HCT116 (cell line): ENCODE data around the gene CTSH. TPM values are rescaled to one million over a fixed set of nuclear protein-coding genes. Genes with fewer than 3 reads are reported as not detected.

Experiments used
- ATAC-seq: fragments of 200-7000 bp; cut with Tn5 transposase; 2 replicates; pipeline ENCODE4 v1.9.1; 2020; ENCODE audit warnings: mild to moderate bottlenecking, moderate library complexity
- BruUV-seq: library from RNA; stranded (reverse); fragments of 400-500 nt; replicated peaks from 2 replicates; lab custom pipeline; 2021; lab: Mats Ljungman, UMichigan
- CTCF ChIA-PET: fragments of 300-600 bp; sonication (Branson Sonifier 250); formaldehyde crosslinking; loops from one replicate; lab custom pipeline; 2021; ENCODE audit warnings: antibody characterized with exemption; lab: Charles Lee
- POLR2A ChIA-PET: fragments of 300-600, 350-600 bp; sonication (Branson Sonifier 250); formaldehyde crosslinking; loops from one replicate; lab custom pipeline; 2021; ENCODE audit warnings: antibody characterized with exemption; lab: Charles Lee
- RAD21 ChIA-PET, 2 experiments: fragments of 300-600 bp; sonication (Branson Sonifier 250); formaldehyde crosslinking; loops; one replicate each; lab custom pipeline; 2023; ENCODE audit warnings: low total read pairs in 2 of 2; ENCODE audit not compliant: uncharacterized antibody in 2 of 2, unreplicated experiment in 2 of 2, low non-redundant PET in 1 of 2; lab: Charles Lee
- DNase-seq: peaks from one replicate; pipeline ENCODE4 v3.0.0-alpha.2; 2010; ENCODE audit warnings: low read depth, low spot score
- H2AFZ ChIP-seq: fragments of 200-600 bp; shearing (Covaris generic), sonication (generic); 2 replicates; pipeline ENCODE4 v1.6.1; 2017; ENCODE audit warnings: low read depth, mixed run types, mixed read lengths, antibody characterized with exemption, low read length; ENCODE audit not compliant: poor library complexity, severe bottlenecking
- H3K27ac ChIP-seq: 2 replicates; pipeline ENCODE4 v1.5.1; 2012; ENCODE audit warnings: low read depth, low read length
- H3K27me3 ChIP-seq: fragments of 200-600 bp; sonication (generic); 2 replicates; pipeline ENCODE4 v1.6.1; 2016; ENCODE audit warnings: mixed run types, low read length, mixed read lengths; ENCODE audit not compliant: insufficient read depth
- H3K36me3 ChIP-seq, 2 experiments: fragments of 200-500 bp in 1 of 2; fragments of 200-600 bp in 1 of 2; sonication (Bioruptor generic) in 1 of 2; sonication (generic) in 1 of 2; 2 replicates each; pipeline versions ENCODE4 v1.5.1 to v1.6.1; 2014 to 2016; ENCODE audit warnings: low read length in 2 of 2, inconsistent platforms in 1 of 2, mixed read lengths in 1 of 2, mixed run types in 1 of 2; ENCODE audit not compliant: insufficient read depth in 2 of 2, control insufficient read depth in 1 of 2
- H3K4me1 ChIP-seq, 2 experiments: fragments of 200-600 bp in 1 of 2; sonication (generic) in 1 of 2; 2 replicates each; pipeline versions ENCODE4 v1.5.1 to v1.6.1; 2012 to 2017; ENCODE audit warnings: low read length in 2 of 2, inconsistent platforms in 1 of 2, mild to moderate bottlenecking in 1 of 2, mixed read lengths in 1 of 2, mixed run types in 1 of 2, moderate library complexity in 1 of 2; ENCODE audit not compliant: insufficient read depth in 2 of 2, control insufficient read depth in 1 of 2
- H3K4me2 ChIP-seq: fragments of 200-600 bp; sonication (generic); 2 replicates; pipeline ENCODE4 v1.6.1; 2017; ENCODE audit warnings: mixed run types, low read length, mixed read lengths
- H3K4me3 ChIP-seq, 2 experiments: fragments of 200-600 bp in 1 of 2; sonication (generic) in 1 of 2; replicated peaks in 1 of 2; 2 replicates each; pipeline ENCODE4 v1.5.1; 2011 to 2016; ENCODE audit warnings: low read length in 2 of 2, control low read depth in 1 of 2, low read depth in 1 of 2, mild to moderate bottlenecking in 1 of 2, mixed read lengths in 1 of 2, mixed run types in 1 of 2
- H3K79me2 ChIP-seq: fragments of 200-600 bp; sonication (generic); 2 replicates; pipeline ENCODE4 v1.6.1; 2017; ENCODE audit warnings: mild to moderate bottlenecking, mixed run types, low read length, moderate library complexity, mixed read lengths; ENCODE audit not compliant: insufficient read depth
- H3K9ac ChIP-seq: fragments of 200-600 bp; sonication (generic); 2 replicates; pipeline ENCODE4 v1.6.1; 2016; ENCODE audit warnings: low read length, mixed read lengths
- H3K9me2 ChIP-seq: fragments of 200-600 bp; sonication (generic), shearing (Covaris generic); 2 replicates; pipeline ENCODE4 v1.6.1; 2017; ENCODE audit warnings: mixed run types, mild to moderate bottlenecking, moderate library complexity; ENCODE audit not compliant: insufficient read depth
- H3K9me3 ChIP-seq, 2 experiments: fragments of 200-500 bp in 1 of 2; fragments of 200-600 bp in 1 of 2; sonication (Bioruptor generic) in 1 of 2; sonication (generic) in 1 of 2; 2 replicates each; pipeline ENCODE4 v1.6.1; 2014 to 2017; ENCODE audit warnings: low read length in 2 of 2, mixed read lengths in 2 of 2, inconsistent platforms in 1 of 2, low read depth in 1 of 2, mild to moderate bottlenecking in 1 of 2, mixed run types in 1 of 2, moderate library complexity in 1 of 2; ENCODE audit not compliant: control insufficient read depth in 1 of 2, insufficient read depth in 1 of 2
- H4K20me1 ChIP-seq: fragments of 200-600 bp; sonication (generic), shearing (Covaris generic); 2 replicates; pipeline ENCODE4 v1.6.1; 2017; ENCODE audit warnings: mixed run types, mild to moderate bottlenecking, moderate library complexity; ENCODE audit not compliant: insufficient read depth
- CEBPB ChIP-seq: IDR thresholded peaks from 2 replicates; pipeline ENCODE4 v1.6.1; 2012; ENCODE audit warnings: low read depth
- ELF1 ChIP-seq: IDR thresholded peaks from 2 replicates; pipeline ENCODE4 v1.6.1; 2012; ENCODE audit warnings: low read depth, borderline replicate concordance
- FOSL1 ChIP-seq: IDR thresholded peaks from 2 replicates; pipeline ENCODE4 v1.6.1; 2012; ENCODE audit warnings: low read depth
- MAX ChIP-seq: IDR thresholded peaks from 2 replicates; pipeline ENCODE4 v1.6.1; 2012
- RAD21 ChIP-seq: IDR thresholded peaks from 2 replicates; pipeline ENCODE4 v1.6.1; 2012; ENCODE audit warnings: low read depth, mild to moderate bottlenecking
- SRF ChIP-seq: IDR thresholded peaks from 2 replicates; pipeline ENCODE4 v1.6.1; 2012; ENCODE audit warnings: low read depth
- intact Hi-C: fragments of 100-400 bp; cut with micrococcal nuclease; formaldehyde crosslinking; loops from 2 replicates; pipeline ENCODE4 v1.10.0; 2022
- total RNA-seq: library from RNA; stranded (reverse); gene quantifications from one replicate; pipeline ENCODE4 v1.2.1, GENCODE V29; 2021; ENCODE audit not compliant: unreplicated experiment
- TF ChIP-seq, protein P1 (sequence below): IDR thresholded peaks from 2 replicates; pipeline ENCODE4 v1.6.1; 2012; ENCODE audit warnings: low read depth

CTSH gene
- total RNA-seq, 1 experiment from 2014 or later: 37.5 TPM

DNA sequence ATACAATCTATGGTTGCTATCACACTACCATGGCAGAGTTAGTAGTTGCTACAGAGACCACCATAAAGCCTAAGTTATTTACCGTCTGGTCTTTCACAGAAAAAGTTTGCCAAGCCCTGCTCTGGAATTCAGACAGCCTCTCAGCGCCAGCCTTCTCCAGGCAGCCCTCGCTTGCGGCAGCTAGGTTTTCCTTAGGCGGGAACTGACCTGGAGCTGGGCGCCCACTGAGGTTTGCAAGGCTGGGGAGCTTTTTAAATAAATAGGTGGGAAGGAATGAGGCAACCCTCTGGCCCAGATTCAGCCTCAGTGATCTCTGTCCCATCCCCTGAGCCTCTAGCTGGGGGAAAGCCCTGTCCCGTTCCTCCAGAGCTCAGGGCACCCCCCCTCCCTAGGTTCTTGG lies 1.2 kb downstream of the CTSH start:
- intact Hi-C loops: no loop called here
- Histone ChIP-seq H3K9ac (no peak overlapping the region), H3K4me1 (peaks cover 7 to 22% of the 10 kb centered on the region in 2 experiments), H3K4me3 (no peak overlapping the region; a peak in 1 of 4 replicates), H3K9me3 (no peaks in the 10 kb centered on the region), H3K36me3 (no peaks in the 10 kb centered on the region), H3K27me3 (no peaks in the 10 kb centered on the region), H4K20me1 (no peaks in the 10 kb centered on the region), H3K9me2 (no peaks in the 10 kb centered on the region), H3K4me2 (peak overlapping the region; percentile 91), H3K27ac (no peak overlapping the region), H3K79me2 (no peaks in the 10 kb centered on the region), H2AFZ (no peak overlapping the region)
- POLR2A ChIA-PET: no interaction called here
- no TSS peak for BruUV-seq
- RAD21 ChIA-PET: no interaction called here
- no peak for DNase-seq
- ATAC-seq: no peak
- TF ChIP-seq CEBPB: no peak
- no peak for TF ChIP-seq MAX
- TF ChIP-seq ELF1: no peak
- TF ChIP-seq, protein P1, sequence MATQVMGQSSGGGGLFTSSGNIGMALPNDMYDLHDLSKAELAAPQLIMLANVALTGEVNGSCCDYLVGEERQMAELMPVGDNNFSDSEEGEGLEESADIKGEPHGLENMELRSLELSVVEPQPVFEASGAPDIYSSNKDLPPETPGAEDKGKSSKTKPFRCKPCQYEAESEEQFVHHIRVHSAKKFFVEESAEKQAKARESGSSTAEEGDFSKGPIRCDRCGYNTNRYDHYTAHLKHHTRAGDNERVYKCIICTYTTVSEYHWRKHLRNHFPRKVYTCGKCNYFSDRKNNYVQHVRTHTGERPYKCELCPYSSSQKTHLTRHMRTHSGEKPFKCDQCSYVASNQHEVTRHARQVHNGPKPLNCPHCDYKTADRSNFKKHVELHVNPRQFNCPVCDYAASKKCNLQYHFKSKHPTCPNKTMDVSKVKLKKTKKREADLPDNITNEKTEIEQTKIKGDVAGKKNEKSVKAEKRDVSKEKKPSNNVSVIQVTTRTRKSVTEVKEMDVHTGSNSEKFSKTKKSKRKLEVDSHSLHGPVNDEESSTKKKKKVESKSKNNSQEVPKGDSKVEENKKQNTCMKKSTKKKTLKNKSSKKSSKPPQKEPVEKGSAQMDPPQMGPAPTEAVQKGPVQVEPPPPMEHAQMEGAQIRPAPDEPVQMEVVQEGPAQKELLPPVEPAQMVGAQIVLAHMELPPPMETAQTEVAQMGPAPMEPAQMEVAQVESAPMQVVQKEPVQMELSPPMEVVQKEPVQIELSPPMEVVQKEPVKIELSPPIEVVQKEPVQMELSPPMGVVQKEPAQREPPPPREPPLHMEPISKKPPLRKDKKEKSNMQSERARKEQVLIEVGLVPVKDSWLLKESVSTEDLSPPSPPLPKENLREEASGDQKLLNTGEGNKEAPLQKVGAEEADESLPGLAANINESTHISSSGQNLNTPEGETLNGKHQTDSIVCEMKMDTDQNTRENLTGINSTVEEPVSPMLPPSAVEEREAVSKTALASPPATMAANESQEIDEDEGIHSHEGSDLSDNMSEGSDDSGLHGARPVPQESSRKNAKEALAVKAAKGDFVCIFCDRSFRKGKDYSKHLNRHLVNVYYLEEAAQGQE: no peak
- no peak for TF ChIP-seq RAD21
- CTCF ChIA-PET: no interaction called here

GRCh38 chr15:78942741-78943140 lies 2.1 kb downstream of the CTSH start:
- H3K27ac ChIP-seq: no peak overlapping the region
- H4K20me1 ChIP-seq: no peaks in the 10 kb centered on the region
- POLR2A ChIA-PET: no interaction called here
- DNase-seq (no peak), ATAC-seq (no peak)
- H3K4me1 ChIP-seq: peaks cover 7 to 22% of the 10 kb centered on the region in 2 experiments
- BruUV-seq: no TSS peak
- CTCF ChIA-PET: no interaction called here
- no peaks in the 10 kb centered on the region for H3K9me2 ChIP-seq
- no peaks in the 10 kb centered on the region for H3K36me3 ChIP-seq
- no peaks in the 10 kb centered on the region for H3K79me2 ChIP-seq
- H3K4me2 ChIP-seq: no peak overlapping the region
- H2AFZ ChIP-seq: no peak overlapping the region
- no peak overlapping the region for H3K4me3 ChIP-seq
- intact Hi-C loops: no loop called here
- H3K27me3 ChIP-seq: no peaks in the 10 kb centered on the region
- no peak overlapping the region for H3K9ac ChIP-seq
- RAD21 ChIA-PET: no interaction called here
- no peaks in the 10 kb centered on the region for H3K9me3 ChIP-seq
- TF ChIP-seq CEBPB (no peak), SRF (no peak), FOSL1 (no peak)
